ENCODE data around the gene GNG7. TPM values are rescaled to one million over a fixed set of nuclear protein-coding genes. Genes with fewer than 3 reads are reported as not detected.

GNG7 gene
- total and polyA plus RNA-seq, 2 donors (not counting 3 experiments of a cell fraction or from before 2014, with no cell fraction given), result 0.29 to 0.84 TPM

- H3K4me1 ChIP-seq (ENCODE audit: control insufficient read depth, extremely low read depth, insufficient read depth, low read length), result peaks cover 27% of the 10 kb centered on the region
- H3K27me3 ChIP-seq (ENCODE audit: control insufficient read depth in 2 of 2, insufficient read depth in 2 of 2, low read length in 2 of 2), result no peaks in the 10 kb centered on the region
- ChIA-PET POLR2A (interaction anchor here (0.6 kb wide), 1 partner anchor 389 kb away, joined by 3 read pairs; no protein-coding TSS in a partner anchor), CTCF (interaction anchor here (0.6 to 1.6 kb wide), 4 partner anchors 11 to 24 kb away, joined by 3 to 8 read pairs (median 3); no protein-coding TSS in a partner anchor)
- H3K4me3 ChIP-seq (replicated peaks in 1 of 3; ENCODE audit: insufficient read depth in 1 of 3, low read depth in 1 of 3, low read length in 3 of 3), result no peak overlapping the region
- TF ChIP-seq CTCF (IDR thresholded peaks at IDR 0.05; ENCODE audit: extremely low read depth in 1 of 2, insufficient read depth in 1 of 2, low read depth in 1 of 2, low read length in 2 of 2) (no peak), FOS (IDR thresholded peaks at IDR 0.05; ENCODE audit: borderline replicate concordance, insufficient read depth, low read length) (no peak), EZH2 (IDR thresholded peaks at IDR 0.05; ENCODE audit: borderline replicate concordance, low read depth, low read length, severe bottlenecking) (no peak), POLR2A (IDR thresholded peaks at IDR 0.05; ENCODE audit: low read depth, low read length) (no peak), JUN (IDR thresholded peaks at IDR 0.05; ENCODE audit: borderline replicate concordance, insufficient read depth, insufficient read length, low read depth) (no peak), GATA2 (IDR thresholded peaks at IDR 0.05; ENCODE audit: insufficient read depth, insufficient read length, low read depth, low read length) (no peak), MAX (IDR thresholded peaks at IDR 0.05; ENCODE audit: insufficient read depth, insufficient read length) (no peak), MYC (IDR thresholded peaks at IDR 0.05; ENCODE audit: low read depth, low read length) (no peak), POLR2AphosphoS5 (IDR thresholded peaks at IDR 0.05; ENCODE audit: insufficient read depth, low read depth, low read length) (no peak)
- no peaks in the 10 kb centered on the region for H3K79me2 ChIP-seq (ENCODE audit: control insufficient read depth, insufficient read depth, low read length)
- no peak overlapping the region for H3K9ac ChIP-seq (replicated peaks; ENCODE audit: extremely low read depth, insufficient read depth, low read length)
- no TSS peak for BruUV-seq (replicated peaks)
- DNase-seq (ENCODE audit: low read depth, low spot score), result no peak
- dilution Hi-C loops (cut with MboI; ENCODE audit: extremely low pct_ligation_motif_present, low sequenced_read_pairs), result no loop called here
- intact Hi-C loops (cut with micrococcal nuclease), result no loop called here
- H4K20me1 ChIP-seq (replicated peaks; ENCODE audit: control insufficient read depth, extremely low read depth, insufficient read depth, low read length), result no peaks in the 10 kb centered on the region
- no peaks in the 10 kb centered on the region for H3K36me3 ChIP-seq (ENCODE audit: control insufficient read depth in 2 of 2, extremely low read depth in 1 of 2, insufficient read depth in 2 of 2, low read length in 2 of 2)
- H3K9me3 ChIP-seq (replicated peaks; ENCODE audit: control insufficient read depth, insufficient read depth, low read length), result peaks cover 2% of the 10 kb centered on the region
- H3K4me2 ChIP-seq (ENCODE audit: insufficient read depth, low read length), result no peak overlapping the region
- H3K9me1 ChIP-seq (replicated peaks; ENCODE audit: control insufficient read depth, extremely low read depth, insufficient read depth, low read length), result no peaks in the 10 kb centered on the region
- no peak overlapping the region for H3K27ac ChIP-seq (ENCODE audit: insufficient read depth, low read depth, low read length)
- no peak for FAIRE-seq
- H2AFZ ChIP-seq (ENCODE audit: low read depth, low read length), result peak overlapping the region; percentile 19
These were observed 77.9 kb downstream of the GNG7 start for GRCh38 chr19:2624537-2625091.

Measured in endothelial cell of umbilical vein (primary cell).